GM23338 (cell line): Measurements from ENCODE around the gene SRP14. TPM values are rescaled to one million over a fixed set of nuclear protein-coding genes. Genes with fewer than 3 reads are reported as not detected.

Source experiments
- ATAC-seq: fragments of 200-7000 bp; cut with Tn5 transposase; 3 replicates; pipeline ENCODE4 v1.9.1; 2020
- DNase-seq: peaks from one replicate; pipeline ENCODE4 v3.0.0-alpha.2; 2015; ENCODE audit warnings: low spot score
- H2AFZ ChIP-seq: fragments of 200-600 bp; sonication (generic); 2 replicates; pipeline ENCODE4 v1.8.0; 2016; ENCODE audit warnings: antibody characterized with exemption, mild to moderate bottlenecking, moderate library complexity
- H3F3A ChIP-seq: fragments of 200-600 bp; sonication (generic); replicated peaks from 2 replicates; pipeline ENCODE4 v1.8.0; 2017; ENCODE audit warnings: antibody characterized with exemption, mixed run types, low read depth
- H3K27ac ChIP-seq: fragments of 200-600 bp; sonication (generic); 2 replicates; pipeline ENCODE4 v1.6.1; 2016; ENCODE audit warnings: low read depth
- H3K27me3 ChIP-seq: fragments of 200-600 bp; sonication (generic); 2 replicates; pipeline ENCODE4 v1.8.0; 2016; ENCODE audit warnings: mild to moderate bottlenecking, mixed run types, moderate library complexity; ENCODE audit not compliant: insufficient read depth
- H3K36me3 ChIP-seq: fragments of 200-600 bp; sonication (generic); 2 replicates; pipeline ENCODE4 v1.8.0; 2016; ENCODE audit warnings: mild to moderate bottlenecking; ENCODE audit not compliant: insufficient read depth
- H3K4me1 ChIP-seq: fragments of 200-600 bp; sonication (generic); 2 replicates; pipeline ENCODE4 v1.8.0; 2016; ENCODE audit warnings: mild to moderate bottlenecking, moderate library complexity; ENCODE audit not compliant: insufficient read depth
- H3K4me2 ChIP-seq: fragments of 200-600 bp; sonication (generic); 2 replicates; pipeline ENCODE4 v1.7.1; 2017; ENCODE audit warnings: mixed run types
- H3K4me3 ChIP-seq: fragments of 200-600 bp; sonication (generic); 2 replicates; pipeline ENCODE4 v1.6.1; 2016; ENCODE audit warnings: mixed run types
- H3K79me2 ChIP-seq: fragments of 200-600 bp; sonication (generic); replicated peaks from 2 replicates; pipeline ENCODE4 v1.8.0; 2017; ENCODE audit warnings: mild to moderate bottlenecking; ENCODE audit not compliant: insufficient read depth
- H3K9me2 ChIP-seq: fragments of 200-600 bp; sonication (generic); 2 replicates; pipeline ENCODE4 v1.8.0; 2017; ENCODE audit not compliant: insufficient read depth
- H4K20me1 ChIP-seq: fragments of 200-600 bp; sonication (generic); replicated peaks from 2 replicates; pipeline ENCODE4 v1.8.0; 2017; ENCODE audit warnings: mild to moderate bottlenecking; ENCODE audit not compliant: insufficient read depth
- H3K27ac Mint-ChIP-seq: 2 replicates; pipeline ENCODE4 v1.8.0; 2020; ENCODE audit warnings: inconsistent platforms, mild to moderate bottlenecking, moderate library complexity, mixed read lengths
- H3K27me3 Mint-ChIP-seq: 3 replicates; pipeline ENCODE4 v1.8.0; 2022; ENCODE audit warnings: low read depth, mild to moderate bottlenecking, moderate library complexity, mixed read lengths, inconsistent platforms; ENCODE audit not compliant: insufficient read depth, poor library complexity
- H3K36me3 Mint-ChIP-seq: 3 replicates; pipeline ENCODE4 v1.8.0; 2021; ENCODE audit warnings: low read depth, mild to moderate bottlenecking, inconsistent platforms, moderate library complexity, mixed read lengths
- H3K4me1 Mint-ChIP-seq: 3 replicates; pipeline ENCODE4 v1.8.0; 2020; ENCODE audit warnings: mild to moderate bottlenecking, inconsistent platforms, mixed read lengths
- H3K4me3 Mint-ChIP-seq: 3 replicates; pipeline ENCODE4 v1.8.0; 2021; ENCODE audit warnings: moderate library complexity, mild to moderate bottlenecking, inconsistent platforms, mixed read lengths
- H3K9me3 Mint-ChIP-seq: 3 replicates; pipeline ENCODE4 v1.8.0; 2020; ENCODE audit warnings: moderate library complexity, mild to moderate bottlenecking, inconsistent platforms, mixed read lengths
- CREB1 ChIP-seq: fragments of 250-450 bp; sonication (Bioruptor Pico); IDR thresholded peaks from 2 replicates; pipeline ENCODE4 v1.5.0; 2020; ENCODE audit warnings: low read depth, mild to moderate bottlenecking, moderate library complexity
- EZH2phosphoT487 ChIP-seq: fragments of 200-600 bp; sonication (generic); IDR thresholded peaks from one replicate; pipeline ENCODE4 v1.8.1; 2018; ENCODE audit warnings: antibody characterized with exemption; ENCODE audit not compliant: unreplicated experiment
- JUNB ChIP-seq: IDR thresholded peaks from one replicate; pipeline ENCODE4 v1.6.1; 2016; ENCODE audit warnings: antibody characterized with exemption; ENCODE audit not compliant: unreplicated experiment
- NANOG ChIP-seq: IDR thresholded peaks from 2 replicates; pipeline ENCODE4 v1.6.1; 2016; ENCODE audit warnings: antibody characterized with exemption, borderline replicate concordance
- POLR2AphosphoS5 ChIP-seq: IDR thresholded peaks from 2 replicates; pipeline ENCODE4 v1.6.1; 2016; ENCODE audit warnings: antibody characterized with exemption, low read depth
- STAT1 ChIP-seq: IDR thresholded peaks from one replicate; pipeline ENCODE4 v1.6.1; 2016; ENCODE audit warnings: antibody characterized with exemption; ENCODE audit not compliant: unreplicated experiment
- ZNF114 ChIP-seq: fragments of 250-450 bp; sonication (Bioruptor Pico); IDR thresholded peaks from 2 replicates; pipeline ENCODE4 v1.5.0; 2020; ENCODE audit warnings: mild to moderate bottlenecking, moderate library complexity
- ZNF331 ChIP-seq: fragments of 250-450 bp; sonication (Bioruptor Pico); IDR thresholded peaks from 2 replicates; pipeline ENCODE4 v1.5.0; 2020; ENCODE audit warnings: low read depth, mild to moderate bottlenecking, moderate library complexity
- polyA plus RNA-seq: library from polyadenylated mRNA; unstranded; fragments of >200 nt; fragmentation: Nextera tagmentation; extraction: Ambion mirVana; gene quantifications from 2 replicates; pipeline ENCODE4 v1.2.1, GENCODE V29; 2016
- total RNA-seq: library from RNA; depleted of rRNA; stranded (reverse); fragments of >200 nt; shearing (Covaris generic); gene quantifications from 2 replicates; pipeline ENCODE4 v1.2.3, GENCODE V29; 2014
- TF ChIP-seq, protein P1 (sequence below): fragments of 250-450 bp; sonication (Bioruptor Pico); IDR thresholded peaks from 2 replicates; pipeline ENCODE4 v1.5.0; 2020; ENCODE audit warnings: mild to moderate bottlenecking, moderate library complexity
- TF ChIP-seq, protein P2 (sequence below): IDR thresholded peaks from one replicate; pipeline ENCODE4 v1.6.1; 2018; ENCODE audit warnings: antibody characterized with exemption; ENCODE audit not compliant: unreplicated experiment
- TF ChIP-seq, protein P3 (sequence below), 2 experiments: fragments of 200-600 bp in 1 of 2; sonication (generic) in 1 of 2; conservative IDR thresholded peaks; 2 replicates each; pipeline versions ENCODE4 v1.5.1 to v1.6.1; 2016 to 2017; ENCODE audit warnings: antibody characterized with exemption in 2 of 2, low read depth in 2 of 2, mild to moderate bottlenecking in 2 of 2, moderate library complexity in 1 of 2
- TF ChIP-seq, protein P4 (sequence below): IDR thresholded peaks from 2 replicates; pipeline ENCODE4 v1.6.1; 2016; ENCODE audit warnings: antibody characterized with exemption

The SRP14 gene
- total and polyA plus RNA-seq, 2 experiments from 2014 or later, result 249 to 1,412 TPM

DNA sequence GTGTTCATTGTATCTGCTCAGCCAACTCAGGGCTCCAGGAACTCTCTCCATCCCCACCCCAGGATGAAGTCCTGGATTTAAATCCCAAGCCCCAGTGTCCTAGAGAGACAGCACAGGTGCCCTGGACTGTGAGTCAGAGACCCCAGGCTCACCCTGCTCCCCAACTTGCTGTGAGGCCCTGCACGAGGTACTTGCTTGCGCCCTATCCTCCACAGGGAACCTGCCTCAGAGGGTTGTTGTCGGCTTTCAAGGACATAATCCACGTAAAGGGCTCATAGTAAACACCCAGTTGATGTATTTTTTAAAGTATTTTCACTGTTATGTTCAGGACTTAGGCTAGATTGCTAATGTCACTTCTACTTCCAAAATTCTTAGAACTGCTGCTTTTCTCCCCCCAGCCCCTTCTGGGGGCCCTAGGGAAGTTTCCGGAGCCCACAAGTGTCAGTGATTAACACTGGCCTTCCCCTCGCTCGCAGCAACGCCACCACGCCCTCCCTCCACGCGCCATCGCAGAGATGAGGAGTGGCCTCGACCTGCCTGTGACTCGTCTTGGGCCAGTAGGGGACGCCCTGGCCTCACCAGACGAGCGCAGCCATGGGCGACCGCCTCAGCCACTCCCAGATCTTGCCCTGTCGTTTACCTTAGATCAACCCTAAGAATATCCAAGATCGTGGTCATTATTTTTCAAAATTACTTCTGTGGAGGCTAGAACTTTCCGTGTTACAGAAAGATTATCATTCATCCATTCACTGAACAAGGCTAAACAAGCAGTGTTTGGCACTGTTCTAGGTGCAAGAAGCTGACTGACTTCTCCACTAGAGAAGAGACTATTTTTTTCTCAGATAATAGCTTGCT, 6.0 kb upstream of the SRP14 start:
- Histone ChIP-seq H3F3A (0 out of 2 replicates have a peak, but pooled peaks cover 4% of the 10 kb centered on the region), H2AFZ (peak overlapping the region; percentile 64), H3K27ac (no peak overlapping the region), H4K20me1 (no peaks in the 10 kb centered on the region), H3K79me2 (no peaks in the 10 kb centered on the region), H3K9me2 (no peaks in the 10 kb centered on the region), H3K4me1 (peaks cover 8% of the 10 kb centered on the region), H3K27me3 (no peaks in the 10 kb centered on the region), H3K36me3 (no peaks in the 10 kb centered on the region), H3K4me3 (peak overlapping the region; percentile 48), H3K4me2 (peak overlapping the region; percentile 75)
- peaks cover 6% of the 10 kb centered on the region for H3K27me3 Mint-ChIP-seq
- no peak overlapping the region for H3K27ac Mint-ChIP-seq
- peaks cover 38% of the 10 kb centered on the region for H3K4me1 Mint-ChIP-seq
- TF ChIP-seq NANOG (no peak), STAT1 (no peak), JUNB (no peak), EZH2phosphoT487 (no peak), ZNF331 (no peak), CREB1 (CRISPR knock-in tag) (peak; percentile 80), POLR2AphosphoS5 (no peak), ZNF114 (CRISPR knock-in tag) (no peak)
- TF ChIP-seq, protein P1, sequence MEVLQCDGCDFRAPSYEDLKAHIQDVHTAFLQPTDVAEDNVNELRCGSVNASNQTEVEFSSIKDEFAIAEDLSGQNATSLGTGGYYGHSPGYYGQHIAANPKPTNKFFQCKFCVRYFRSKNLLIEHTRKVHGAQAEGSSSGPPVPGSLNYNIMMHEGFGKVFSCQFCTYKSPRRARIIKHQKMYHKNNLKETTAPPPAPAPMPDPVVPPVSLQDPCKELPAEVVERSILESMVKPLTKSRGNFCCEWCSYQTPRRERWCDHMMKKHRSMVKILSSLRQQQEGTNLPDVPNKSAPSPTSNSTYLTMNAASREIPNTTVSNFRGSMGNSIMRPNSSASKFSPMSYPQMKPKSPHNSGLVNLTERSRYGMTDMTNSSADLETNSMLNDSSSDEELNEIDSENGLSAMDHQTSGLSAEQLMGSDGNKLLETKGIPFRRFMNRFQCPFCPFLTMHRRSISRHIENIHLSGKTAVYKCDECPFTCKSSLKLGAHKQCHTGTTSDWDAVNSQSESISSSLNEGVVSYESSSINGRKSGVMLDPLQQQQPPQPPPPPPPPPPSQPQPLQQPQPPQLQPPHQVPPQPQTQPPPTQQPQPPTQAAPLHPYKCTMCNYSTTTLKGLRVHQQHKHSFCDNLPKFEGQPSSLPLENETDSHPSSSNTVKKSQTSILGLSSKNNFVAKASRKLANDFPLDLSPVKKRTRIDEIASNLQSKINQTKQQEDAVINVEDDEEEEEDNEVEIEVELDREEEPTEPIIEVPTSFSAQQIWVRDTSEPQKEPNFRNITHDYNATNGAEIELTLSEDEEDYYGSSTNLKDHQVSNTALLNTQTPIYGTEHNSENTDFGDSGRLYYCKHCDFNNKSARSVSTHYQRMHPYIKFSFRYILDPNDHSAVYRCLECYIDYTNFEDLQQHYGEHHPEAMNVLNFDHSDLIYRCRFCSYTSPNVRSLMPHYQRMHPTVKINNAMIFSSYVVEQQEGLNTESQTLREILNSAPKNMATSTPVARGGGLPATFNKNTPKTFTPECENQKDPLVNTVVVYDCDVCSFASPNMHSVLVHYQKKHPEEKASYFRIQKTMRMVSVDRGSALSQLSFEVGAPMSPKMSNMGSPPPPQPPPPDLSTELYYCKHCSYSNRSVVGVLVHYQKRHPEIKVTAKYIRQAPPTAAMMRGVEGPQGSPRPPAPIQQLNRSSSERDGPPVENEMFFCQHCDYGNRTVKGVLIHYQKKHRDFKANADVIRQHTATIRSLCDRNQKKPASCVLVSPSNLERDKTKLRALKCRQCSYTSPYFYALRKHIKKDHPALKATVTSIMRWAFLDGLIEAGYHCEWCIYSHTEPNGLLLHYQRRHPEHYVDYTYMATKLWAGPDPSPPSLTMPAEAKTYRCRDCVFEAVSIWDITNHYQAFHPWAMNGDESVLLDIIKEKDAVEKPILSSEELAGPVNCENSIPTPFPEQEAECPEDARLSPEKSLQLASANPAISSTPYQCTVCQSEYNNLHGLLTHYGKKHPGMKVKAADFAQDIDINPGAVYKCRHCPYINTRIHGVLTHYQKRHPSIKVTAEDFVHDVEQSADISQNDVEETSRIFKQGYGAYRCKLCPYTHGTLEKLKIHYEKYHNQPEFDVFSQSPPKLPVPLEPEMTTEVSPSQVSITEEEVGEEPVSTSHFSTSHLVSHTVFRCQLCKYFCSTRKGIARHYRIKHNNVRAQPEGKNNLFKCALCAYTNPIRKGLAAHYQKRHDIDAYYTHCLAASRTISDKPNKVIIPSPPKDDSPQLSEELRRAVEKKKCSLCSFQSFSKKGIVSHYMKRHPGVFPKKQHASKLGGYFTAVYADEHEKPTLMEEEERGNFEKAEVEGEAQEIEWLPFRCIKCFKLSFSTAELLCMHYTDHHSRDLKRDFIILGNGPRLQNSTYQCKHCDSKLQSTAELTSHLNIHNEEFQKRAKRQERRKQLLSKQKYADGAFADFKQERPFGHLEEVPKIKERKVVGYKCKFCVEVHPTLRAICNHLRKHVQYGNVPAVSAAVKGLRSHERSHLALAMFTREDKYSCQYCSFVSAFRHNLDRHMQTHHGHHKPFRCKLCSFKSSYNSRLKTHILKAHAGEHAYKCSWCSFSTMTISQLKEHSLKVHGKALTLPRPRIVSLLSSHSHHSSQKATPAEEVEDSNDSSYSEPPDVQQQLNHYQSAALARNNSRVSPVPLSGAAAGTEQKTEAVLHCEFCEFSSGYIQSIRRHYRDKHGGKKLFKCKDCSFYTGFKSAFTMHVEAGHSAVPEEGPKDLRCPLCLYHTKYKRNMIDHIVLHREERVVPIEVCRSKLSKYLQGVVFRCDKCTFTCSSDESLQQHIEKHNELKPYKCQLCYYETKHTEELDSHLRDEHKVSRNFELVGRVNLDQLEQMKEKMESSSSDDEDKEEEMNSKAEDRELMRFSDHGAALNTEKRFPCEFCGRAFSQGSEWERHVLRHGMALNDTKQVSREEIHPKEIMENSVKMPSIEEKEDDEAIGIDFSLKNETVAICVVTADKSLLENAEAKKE (CRISPR knock-in tag), result no peak
- TF ChIP-seq, protein P2, sequence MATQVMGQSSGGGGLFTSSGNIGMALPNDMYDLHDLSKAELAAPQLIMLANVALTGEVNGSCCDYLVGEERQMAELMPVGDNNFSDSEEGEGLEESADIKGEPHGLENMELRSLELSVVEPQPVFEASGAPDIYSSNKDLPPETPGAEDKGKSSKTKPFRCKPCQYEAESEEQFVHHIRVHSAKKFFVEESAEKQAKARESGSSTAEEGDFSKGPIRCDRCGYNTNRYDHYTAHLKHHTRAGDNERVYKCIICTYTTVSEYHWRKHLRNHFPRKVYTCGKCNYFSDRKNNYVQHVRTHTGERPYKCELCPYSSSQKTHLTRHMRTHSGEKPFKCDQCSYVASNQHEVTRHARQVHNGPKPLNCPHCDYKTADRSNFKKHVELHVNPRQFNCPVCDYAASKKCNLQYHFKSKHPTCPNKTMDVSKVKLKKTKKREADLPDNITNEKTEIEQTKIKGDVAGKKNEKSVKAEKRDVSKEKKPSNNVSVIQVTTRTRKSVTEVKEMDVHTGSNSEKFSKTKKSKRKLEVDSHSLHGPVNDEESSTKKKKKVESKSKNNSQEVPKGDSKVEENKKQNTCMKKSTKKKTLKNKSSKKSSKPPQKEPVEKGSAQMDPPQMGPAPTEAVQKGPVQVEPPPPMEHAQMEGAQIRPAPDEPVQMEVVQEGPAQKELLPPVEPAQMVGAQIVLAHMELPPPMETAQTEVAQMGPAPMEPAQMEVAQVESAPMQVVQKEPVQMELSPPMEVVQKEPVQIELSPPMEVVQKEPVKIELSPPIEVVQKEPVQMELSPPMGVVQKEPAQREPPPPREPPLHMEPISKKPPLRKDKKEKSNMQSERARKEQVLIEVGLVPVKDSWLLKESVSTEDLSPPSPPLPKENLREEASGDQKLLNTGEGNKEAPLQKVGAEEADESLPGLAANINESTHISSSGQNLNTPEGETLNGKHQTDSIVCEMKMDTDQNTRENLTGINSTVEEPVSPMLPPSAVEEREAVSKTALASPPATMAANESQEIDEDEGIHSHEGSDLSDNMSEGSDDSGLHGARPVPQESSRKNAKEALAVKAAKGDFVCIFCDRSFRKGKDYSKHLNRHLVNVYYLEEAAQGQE, result no peak
- TF ChIP-seq, protein P3, sequence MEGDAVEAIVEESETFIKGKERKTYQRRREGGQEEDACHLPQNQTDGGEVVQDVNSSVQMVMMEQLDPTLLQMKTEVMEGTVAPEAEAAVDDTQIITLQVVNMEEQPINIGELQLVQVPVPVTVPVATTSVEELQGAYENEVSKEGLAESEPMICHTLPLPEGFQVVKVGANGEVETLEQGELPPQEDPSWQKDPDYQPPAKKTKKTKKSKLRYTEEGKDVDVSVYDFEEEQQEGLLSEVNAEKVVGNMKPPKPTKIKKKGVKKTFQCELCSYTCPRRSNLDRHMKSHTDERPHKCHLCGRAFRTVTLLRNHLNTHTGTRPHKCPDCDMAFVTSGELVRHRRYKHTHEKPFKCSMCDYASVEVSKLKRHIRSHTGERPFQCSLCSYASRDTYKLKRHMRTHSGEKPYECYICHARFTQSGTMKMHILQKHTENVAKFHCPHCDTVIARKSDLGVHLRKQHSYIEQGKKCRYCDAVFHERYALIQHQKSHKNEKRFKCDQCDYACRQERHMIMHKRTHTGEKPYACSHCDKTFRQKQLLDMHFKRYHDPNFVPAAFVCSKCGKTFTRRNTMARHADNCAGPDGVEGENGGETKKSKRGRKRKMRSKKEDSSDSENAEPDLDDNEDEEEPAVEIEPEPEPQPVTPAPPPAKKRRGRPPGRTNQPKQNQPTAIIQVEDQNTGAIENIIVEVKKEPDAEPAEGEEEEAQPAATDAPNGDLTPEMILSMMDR (conservative IDR thresholded peaks at IDR 0.05; ENCODE audit: low read depth in 2 of 2), result peak; percentile 83 to 100
- TF ChIP-seq, protein P4, sequence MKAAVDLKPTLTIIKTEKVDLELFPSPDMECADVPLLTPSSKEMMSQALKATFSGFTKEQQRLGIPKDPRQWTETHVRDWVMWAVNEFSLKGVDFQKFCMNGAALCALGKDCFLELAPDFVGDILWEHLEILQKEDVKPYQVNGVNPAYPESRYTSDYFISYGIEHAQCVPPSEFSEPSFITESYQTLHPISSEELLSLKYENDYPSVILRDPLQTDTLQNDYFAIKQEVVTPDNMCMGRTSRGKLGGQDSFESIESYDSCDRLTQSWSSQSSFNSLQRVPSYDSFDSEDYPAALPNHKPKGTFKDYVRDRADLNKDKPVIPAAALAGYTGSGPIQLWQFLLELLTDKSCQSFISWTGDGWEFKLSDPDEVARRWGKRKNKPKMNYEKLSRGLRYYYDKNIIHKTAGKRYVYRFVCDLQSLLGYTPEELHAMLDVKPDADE, result no peak
- H3K9me3 Mint-ChIP-seq, result no peaks in the 10 kb centered on the region
- DNase-seq, result peak; percentile 88
- peak; percentile 98 for ATAC-seq
- peak overlapping the region; percentile 61 for H3K4me3 Mint-ChIP-seq
- no peaks in the 10 kb centered on the region; the same call in 2 of the 3 replicates for H3K36me3 Mint-ChIP-seq
